GM21447 (cell line): Measurements from ENCODE around the gene PARN.
"Not testable (repeated sequence)": the region's sequence is repeated elsewhere in the genome, so short reads cannot be mapped to it uniquely, and the experiment has no call there.

Source experiments
- ATAC-seq: cut with Tn5 transposase; IDR thresholded peaks from one replicate; pipeline ENCODE4 v1.9.1; 2021; ENCODE audit not compliant: unreplicated experiment

The PARN gene

GRCh38 chr16:14405611-14406537 lies 224.2 kb downstream of the PARN start:
- ATAC-seq = peak; percentile 87

DNA sequence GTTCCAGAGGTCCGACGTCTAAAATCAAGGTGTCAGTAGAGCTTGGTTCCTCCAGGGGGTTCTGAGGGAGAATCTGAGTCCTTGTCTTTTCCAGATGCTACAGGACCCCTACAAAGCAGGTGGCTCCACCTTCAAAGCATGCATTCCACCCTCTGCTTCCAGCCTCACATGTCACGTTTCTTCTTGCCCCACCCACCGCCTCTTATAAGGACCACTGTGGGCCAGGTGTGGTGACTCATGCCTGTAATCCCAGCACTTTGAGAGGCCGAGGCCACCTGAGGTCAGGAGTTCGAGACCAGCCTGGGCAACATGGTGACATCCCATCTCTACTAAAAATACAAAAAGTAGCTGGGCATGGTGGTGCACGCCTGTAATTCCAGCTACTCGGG lies 227.1 kb downstream of the PARN start:
- not testable (repeated sequence) for ATAC-seq

GRCh38 chr16:14402114-14403000 lies 227.7 kb downstream of the PARN start:
- ATAC-seq = not testable (repeated sequence)

- ATAC-seq = not testable (repeated sequence)
Observed at GRCh38 chr16:14401711-14402061, 228.4 kb downstream of the PARN start.

- ATAC-seq = not testable (repeated sequence)
Observed at GRCh38 chr16:14400978-14401710, 228.9 kb downstream of the PARN start.

- no peak for ATAC-seq
Observed at GRCh38 chr16:14400285-14400977, 229.6 kb downstream of the PARN start.

DNA sequence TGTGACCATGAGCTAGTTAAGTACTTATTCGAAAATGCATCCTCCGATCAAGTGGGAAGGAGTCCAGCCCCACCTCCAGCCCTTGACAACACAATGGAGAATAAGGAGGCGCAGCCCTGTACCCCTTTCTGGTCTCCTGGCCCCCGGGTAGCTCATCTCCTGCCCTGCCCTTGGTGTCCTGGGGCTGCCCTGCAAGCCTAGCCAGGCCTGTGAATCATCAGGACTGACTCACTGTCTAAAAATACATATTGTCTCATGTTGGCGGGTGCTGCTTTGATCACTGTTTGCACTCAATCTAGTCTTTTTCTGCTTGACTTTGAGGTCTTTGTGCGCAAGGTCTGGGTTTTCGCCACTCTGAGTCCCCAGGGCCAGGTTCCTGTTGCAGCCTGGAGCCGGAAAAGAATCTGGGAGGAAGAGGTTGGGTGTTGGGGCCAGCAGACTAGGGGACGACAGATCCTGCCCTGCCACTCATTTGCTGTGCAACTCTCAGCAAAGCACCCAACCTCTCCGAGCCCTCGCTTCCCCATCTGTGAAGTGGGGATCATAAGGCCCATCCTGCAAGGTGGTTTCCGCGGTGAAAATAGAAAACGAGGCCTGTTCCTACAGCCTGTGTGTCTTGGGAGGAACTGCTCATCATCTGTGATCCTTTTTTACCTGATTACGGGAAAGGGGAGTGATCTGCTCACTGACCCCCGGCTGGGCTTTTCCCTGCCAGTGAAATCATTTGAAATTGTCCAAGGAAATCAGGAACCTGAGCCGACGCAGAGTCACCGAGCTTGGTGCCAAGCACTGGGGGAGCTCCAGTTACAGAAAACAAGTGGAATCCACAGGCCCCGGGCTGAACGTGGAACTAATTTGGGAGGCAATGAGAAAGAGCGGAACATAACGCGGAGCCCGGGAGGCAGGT lies 230.4 kb downstream of the PARN start:
- peak; percentile 68 for ATAC-seq

- no peak for ATAC-seq
Observed at GRCh38 chr16:14398014-14398717, 231.9 kb downstream of the PARN start.

- not testable (repeated sequence) for ATAC-seq
Observed at GRCh38 chr16:14395710-14396304, 234.3 kb downstream of the PARN start.

DNA sequence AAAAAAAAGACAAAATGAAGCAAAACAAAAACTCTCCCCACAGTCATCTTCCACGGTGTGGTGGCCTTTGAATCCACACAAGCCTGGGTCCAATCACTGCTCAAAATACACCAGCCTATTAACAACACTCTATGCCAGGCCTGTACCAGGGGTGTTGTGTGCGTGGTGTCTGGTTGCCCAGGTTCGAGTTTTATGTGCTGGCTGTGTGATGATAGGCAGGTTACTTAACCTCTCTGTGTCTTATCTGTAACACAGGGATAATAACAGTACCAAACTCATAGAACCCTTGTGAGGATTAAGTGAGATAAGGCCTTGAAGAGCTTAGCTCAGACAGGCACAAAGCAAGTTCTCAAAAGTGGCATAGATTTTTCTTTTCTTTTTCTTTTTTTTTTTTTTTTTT lies 235.2 kb downstream of the PARN start:
- ATAC-seq = no peak

- no peak for ATAC-seq
Observed at GRCh38 chr16:14392960-14393359, 237.1 kb downstream of the PARN start.

- no peak for ATAC-seq
Observed at GRCh38 chr16:14389359-14389758, 240.7 kb downstream of the PARN start.

GRCh38 chr16:14388243-14388642 lies 241.8 kb downstream of the PARN start:
- ATAC-seq = no peak

- ATAC-seq = no peak
Observed at GRCh38 chr16:14386115-14386514, 243.9 kb downstream of the PARN start.
